A549 (cell line): ENCODE results near the gene ZNF420.

ENCODE experiments used
- CEBPB ChIP-seq, 2 experiments: fragments of >200 bp in 1 of 2; sonication (Bioruptor Twin) in 1 of 2; formaldehyde crosslinking in 1 of 2; IDR thresholded peaks; 2 replicates each; pipeline ENCODE4 v1.6.1; 2012 to 2016
- ELK1 ChIP-seq: fragments of 150-350 bp; IDR thresholded peaks from 2 replicates; pipeline ENCODE4 v1.6.1; 2014; ENCODE audit warnings: low read depth, mild to moderate bottlenecking, low read length
- EP300 ChIP-seq, 2 experiments: fragments of >200 bp; sonication (Bioruptor Twin); formaldehyde crosslinking; IDR thresholded peaks; 2 replicates in 1 of 2; 3 replicates in 1 of 2; pipeline ENCODE4 v1.6.1; 2016 to 2017
- MAZ ChIP-seq: fragments of 150-350 bp; IDR thresholded peaks from 2 replicates; pipeline ENCODE4 v1.6.1; 2014; ENCODE audit warnings: antibody characterized with exemption, low read depth, low read length, borderline replicate concordance
- POLR2A ChIP-seq: IDR thresholded peaks from 2 replicates; pipeline ENCODE4 v1.6.1; 2012; ENCODE audit warnings: mild to moderate bottlenecking, low read length
- REST ChIP-seq: fragments of 200-600 bp; sonication (generic); IDR thresholded peaks from 2 replicates; pipeline ENCODE4 v1.6.1; 2016; ENCODE audit warnings: antibody characterized with exemption, mild to moderate bottlenecking, moderate library complexity
- TF ChIP-seq, protein P1 (sequence below): fragments of >200 bp; sonication (Bioruptor Twin); formaldehyde crosslinking; IDR thresholded peaks from 3 replicates; pipeline ENCODE4 v1.5.1; 2016

GRCh38 chr19:37077934-37078716 is at the start of gene ZNF420:
- TF ChIP-seq, protein P1, sequence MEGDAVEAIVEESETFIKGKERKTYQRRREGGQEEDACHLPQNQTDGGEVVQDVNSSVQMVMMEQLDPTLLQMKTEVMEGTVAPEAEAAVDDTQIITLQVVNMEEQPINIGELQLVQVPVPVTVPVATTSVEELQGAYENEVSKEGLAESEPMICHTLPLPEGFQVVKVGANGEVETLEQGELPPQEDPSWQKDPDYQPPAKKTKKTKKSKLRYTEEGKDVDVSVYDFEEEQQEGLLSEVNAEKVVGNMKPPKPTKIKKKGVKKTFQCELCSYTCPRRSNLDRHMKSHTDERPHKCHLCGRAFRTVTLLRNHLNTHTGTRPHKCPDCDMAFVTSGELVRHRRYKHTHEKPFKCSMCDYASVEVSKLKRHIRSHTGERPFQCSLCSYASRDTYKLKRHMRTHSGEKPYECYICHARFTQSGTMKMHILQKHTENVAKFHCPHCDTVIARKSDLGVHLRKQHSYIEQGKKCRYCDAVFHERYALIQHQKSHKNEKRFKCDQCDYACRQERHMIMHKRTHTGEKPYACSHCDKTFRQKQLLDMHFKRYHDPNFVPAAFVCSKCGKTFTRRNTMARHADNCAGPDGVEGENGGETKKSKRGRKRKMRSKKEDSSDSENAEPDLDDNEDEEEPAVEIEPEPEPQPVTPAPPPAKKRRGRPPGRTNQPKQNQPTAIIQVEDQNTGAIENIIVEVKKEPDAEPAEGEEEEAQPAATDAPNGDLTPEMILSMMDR: no peak
- TF ChIP-seq REST (no peak), EP300 (IDR thresholded peaks at IDR 0.05) (no peak), MAZ (no peak), POLR2A (no peak; the same call in 1 of the 2 replicates), ELK1 (no peak), CEBPB (IDR thresholded peaks at IDR 0.05) (no peak)
